Right atrium auricular region (tissue), 2 donors: ENCODE results near the gene BTBD16. TPM values are rescaled to one million over a fixed set of nuclear protein-coding genes. Genes with fewer than 3 reads are reported as not detected.

ENCODE experiments used
- DNase-seq: peaks from one replicate; pipeline ENCODE4 v3.0.0-alpha.2; 2019; ENCODE audit warnings: low spot score
- H3K27ac ChIP-seq, 2 donors: fragments of 200-600 bp; sonication (generic); 1 replicate in 1 of 2; 2 replicates in 1 of 2; pipeline ENCODE4 v1.5.1; 2016 to 2019
- H3K27me3 ChIP-seq, 2 donors: fragments of 200-600 bp; sonication (generic); one replicate each; pipeline versions ENCODE4 v1.5.1 to v1.6.0; 2017 to 2019
- H3K36me3 ChIP-seq: fragments of 200-600 bp; sonication (generic); one replicate; pipeline ENCODE4 v1.5.1; 2016
- H3K4me1 ChIP-seq, 2 donors: fragments of 200-600 bp; sonication (generic); one replicate each; pipeline versions ENCODE4 v1.5.1 to v1.6.0; 2017 to 2019
- H3K4me3 ChIP-seq, 2 donors: fragments of 200-600 bp; sonication (generic); 1 replicate in 1 of 2; 2 replicates in 1 of 2; pipeline ENCODE4 v1.5.1; 2017 to 2019; ENCODE audit warnings: mild to moderate bottlenecking in 1 of 2, moderate library complexity in 1 of 2
- H3K9me3 ChIP-seq, 2 donors: fragments of 200-600 bp; sonication (generic); one replicate each; pipeline ENCODE4 v1.5.1; 2019
- CTCF ChIP-seq, 2 donors: fragments of 200-600 bp; sonication (generic); IDR thresholded peaks; one replicate each; pipeline ENCODE4 v1.5.1; 2019; ENCODE audit warnings: antibody characterized with exemption in 2 of 2
- total RNA-seq, 2 donors: library from RNA; depleted of rRNA; stranded (reverse); fragments of >200 nt; gene quantifications; one replicate each; pipeline ENCODE4 v1.1.0, GENCODE V29; 2016

BTBD16 gene
- total RNA-seq, 2 donors from 2014 or later = not detected

DNA sequence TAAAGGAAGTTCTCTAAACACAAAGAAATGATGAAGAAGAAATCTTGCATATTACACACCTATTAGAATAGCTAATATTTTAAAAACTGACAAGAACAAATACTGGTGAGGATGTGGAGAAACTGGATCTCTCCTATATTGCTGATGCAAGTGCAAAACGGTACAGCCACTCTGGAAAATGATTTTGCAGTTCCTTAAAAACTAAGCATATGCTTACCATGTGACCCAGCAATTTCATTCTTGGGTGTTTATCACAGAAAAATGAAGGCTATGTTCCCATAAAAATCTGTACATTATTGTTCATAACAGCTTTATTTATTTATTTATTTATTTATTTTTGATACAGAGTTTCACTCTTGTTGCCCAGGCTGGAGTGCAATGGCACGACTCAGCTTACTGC lies 88.5 kb downstream of the BTBD16 start:
- Histone ChIP-seq H3K27me3 (no peaks in the 10 kb centered on the region), H3K36me3 (no peaks in the 10 kb centered on the region), H3K27ac (no peak overlapping the region), H3K9me3 (no peaks in the 10 kb centered on the region), H3K4me3 (no peak overlapping the region), H3K4me1 (no peaks in the 10 kb centered on the region)
- TF ChIP-seq CTCF (IDR thresholded peaks at IDR 0.05) = no peak
- DNase-seq = no peak

DNA sequence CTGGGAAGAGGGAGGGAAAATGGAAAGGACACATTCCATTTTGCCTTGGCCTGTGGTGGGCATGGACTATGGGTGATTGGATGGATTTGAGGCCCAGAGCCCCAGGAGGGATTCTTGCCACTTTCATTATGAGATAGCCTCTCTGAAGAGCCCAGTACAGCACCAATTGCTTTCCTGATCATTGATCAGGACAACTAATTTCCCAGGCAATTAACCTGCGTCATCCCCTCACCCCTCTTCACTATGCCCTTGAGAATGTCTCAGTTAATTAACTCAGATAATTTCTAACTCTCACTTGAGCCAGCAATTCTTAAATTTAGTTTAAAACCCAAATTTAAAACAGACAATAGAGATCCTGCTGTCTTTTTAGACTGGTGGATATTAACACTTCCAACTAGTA lies 90.0 kb downstream of the BTBD16 start:
- no peak for TF ChIP-seq CTCF (IDR thresholded peaks at IDR 0.05)
- H3K27ac ChIP-seq = no peak overlapping the region
- no peaks in the 10 kb centered on the region for H3K4me1 ChIP-seq
- H3K27me3 ChIP-seq = no peaks in the 10 kb centered on the region
- H3K9me3 ChIP-seq = no peaks in the 10 kb centered on the region
- no peak for DNase-seq
- no peaks in the 10 kb centered on the region for H3K36me3 ChIP-seq
- no peak overlapping the region for H3K4me3 ChIP-seq

DNA sequence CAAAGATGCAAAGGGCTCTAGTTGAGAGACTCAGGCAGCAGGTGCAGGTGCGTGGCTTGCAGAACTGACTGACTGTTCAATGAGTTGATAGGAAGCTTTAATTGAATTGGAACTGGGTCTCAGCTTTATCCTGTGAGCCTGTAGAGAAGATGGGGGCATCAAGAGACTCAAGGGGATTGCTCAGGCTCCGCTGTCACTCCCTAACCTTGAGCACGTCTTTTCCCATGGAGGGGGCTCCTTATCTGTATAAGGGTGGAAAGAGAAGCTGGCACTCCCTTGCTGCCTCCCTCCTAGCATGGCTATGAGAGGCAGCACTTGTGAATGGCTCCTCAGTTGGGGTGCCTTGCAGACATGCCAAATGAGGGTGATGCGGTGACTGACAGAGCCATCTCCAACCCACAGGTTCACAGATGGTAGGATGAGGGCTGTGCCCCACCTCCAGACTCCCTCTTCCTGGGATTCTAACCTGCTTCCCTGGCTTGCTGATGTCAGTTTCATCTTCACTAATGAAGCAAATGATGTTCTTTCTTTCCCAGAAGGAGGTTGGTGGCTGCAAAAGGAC lies 91.0 kb downstream of the BTBD16 start:
- H3K4me1 ChIP-seq = no peaks in the 10 kb centered on the region
- no peaks in the 10 kb centered on the region for H3K9me3 ChIP-seq
- DNase-seq = peak; percentile 38
- H3K4me3 ChIP-seq = no peak overlapping the region
- H3K27me3 ChIP-seq = no peaks in the 10 kb centered on the region
- H3K36me3 ChIP-seq = no peaks in the 10 kb centered on the region
- H3K27ac ChIP-seq = no peak overlapping the region
- no peak for TF ChIP-seq CTCF (IDR thresholded peaks at IDR 0.05)

DNA sequence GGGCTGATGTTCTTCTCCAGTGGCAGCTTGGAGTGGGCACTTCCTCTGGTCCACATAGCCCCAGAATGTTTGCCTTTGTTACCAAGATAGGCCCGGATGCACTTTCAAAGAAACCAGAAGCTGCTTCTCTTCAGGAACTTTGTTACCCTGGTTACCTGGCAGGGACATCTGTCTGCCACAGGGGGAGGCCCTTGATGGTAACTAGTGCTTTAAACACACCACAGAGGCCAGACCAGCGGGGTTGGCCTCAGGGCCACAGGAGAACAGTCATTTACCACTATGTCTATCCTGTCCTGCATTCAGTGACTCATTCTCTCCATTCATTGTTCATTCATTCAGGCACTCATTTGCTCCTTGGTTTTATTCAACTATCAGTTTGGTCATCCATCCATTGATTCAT lies 91.5 kb downstream of the BTBD16 start:
- Histone ChIP-seq H3K36me3 (no peaks in the 10 kb centered on the region), H3K27ac (no peak overlapping the region), H3K4me3 (no peak overlapping the region), H3K9me3 (no peaks in the 10 kb centered on the region), H3K27me3 (no peaks in the 10 kb centered on the region), H3K4me1 (no peaks in the 10 kb centered on the region)
- TF ChIP-seq CTCF (IDR thresholded peaks at IDR 0.05) = no peak
- no peak for DNase-seq

DNA sequence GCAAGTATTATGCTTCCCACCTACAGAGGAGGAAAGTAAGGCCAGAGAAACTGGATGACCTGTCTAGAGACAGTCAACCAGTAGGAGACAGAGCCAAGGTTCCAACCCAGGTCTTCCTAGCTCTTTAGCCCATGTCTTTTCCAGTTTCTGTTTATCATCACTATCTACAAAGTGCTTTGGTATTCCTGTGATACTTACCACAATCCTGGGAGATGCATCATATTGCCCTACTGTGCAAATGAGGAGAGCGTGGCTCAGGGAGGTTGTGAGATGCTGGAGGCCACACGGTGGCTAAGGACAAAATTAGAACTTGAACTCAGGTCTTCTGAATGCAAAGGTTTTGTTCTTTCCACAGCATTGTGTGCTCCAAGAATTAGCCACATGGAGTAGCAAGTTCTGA lies 92.2 kb downstream of the BTBD16 start:
- Histone ChIP-seq H3K27ac (no peak overlapping the region), H3K4me3 (no peak overlapping the region), H3K27me3 (no peaks in the 10 kb centered on the region), H3K4me1 (no peaks in the 10 kb centered on the region), H3K36me3 (no peaks in the 10 kb centered on the region), H3K9me3 (no peaks in the 10 kb centered on the region)
- TF ChIP-seq CTCF (IDR thresholded peaks at IDR 0.05) = no peak
- DNase-seq = no peak
